NCI-H82 treated with DMSO at 0.1 percent for 48 hours (cell line): ENCODE results near the gene LSM12.

ENCODE experiments used
- DNase-seq: peaks from one replicate; lab custom pipeline; 2025; ENCODE audit not compliant: unreplicated experiment; lab: John Stamatoyannopoulos, UW

Gene LSM12

GRCh38 chr17:43988301-43988700, 78.2 kb downstream of the LSM12 start:
- no peak for DNase-seq

GRCh38 chr17:43987131-43988021, 79.1 kb downstream of the LSM12 start:
- DNase-seq = no peak

DNA sequence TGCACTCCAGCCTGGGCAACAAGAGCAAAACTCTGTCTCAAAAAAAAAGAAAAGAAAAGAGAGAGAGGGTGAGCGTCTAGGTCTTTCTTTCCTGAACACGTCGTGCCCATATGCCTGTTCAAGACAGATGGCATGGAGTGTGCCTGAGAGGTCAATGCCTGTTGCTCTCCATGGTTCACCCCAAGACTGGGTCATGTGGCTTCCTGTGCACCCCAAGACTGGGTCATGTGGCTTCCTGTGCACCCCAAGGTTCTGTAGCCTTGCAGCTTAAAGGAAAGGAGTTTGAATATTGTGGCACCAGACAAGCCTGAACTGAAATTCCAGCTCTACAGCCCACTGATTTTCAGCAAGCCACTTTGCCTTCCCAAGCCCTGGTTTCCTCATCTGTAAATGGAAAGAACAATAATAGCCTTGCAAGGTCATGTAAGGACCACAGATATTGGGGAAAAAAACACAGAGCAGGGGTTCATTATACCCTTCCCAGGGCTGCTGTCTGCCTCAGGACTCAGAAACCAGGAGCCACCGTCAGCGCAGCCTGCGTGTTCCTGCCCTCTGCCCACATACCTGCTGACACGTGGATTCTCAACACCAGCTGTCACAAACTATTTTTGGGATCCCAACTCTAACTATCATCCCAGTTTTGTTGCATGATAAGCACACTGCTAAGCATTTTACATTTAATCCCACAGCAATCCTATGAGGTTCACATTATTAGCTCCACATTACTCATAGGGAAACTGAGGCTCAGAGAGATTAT, 80.1 kb downstream of the LSM12 start:
- no peak for DNase-seq

- DNase-seq = no peak
These were observed 82.0 kb downstream of the LSM12 start for GRCh38 chr17:43984521-43984920.
